ENCODE measurements around the gene GRID2.

DNA sequence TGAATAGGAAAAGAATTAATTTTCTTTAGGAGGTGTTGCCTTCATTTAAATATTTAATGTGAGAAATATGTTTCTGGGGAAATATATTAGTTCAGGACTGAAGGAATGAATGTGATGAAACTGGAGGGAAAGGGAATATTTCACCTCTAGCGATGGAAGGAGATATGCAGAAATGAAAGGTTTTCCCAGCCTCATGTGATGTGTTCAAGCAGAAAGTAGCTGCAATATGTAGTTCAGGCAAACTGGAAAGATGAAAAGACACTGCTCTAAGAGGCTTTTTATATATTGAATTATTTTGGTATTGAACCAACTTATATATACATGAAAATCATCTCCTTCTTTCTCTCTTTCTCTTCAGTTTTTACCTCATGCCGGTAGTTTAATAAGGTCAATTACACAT, 3.4 kb downstream of the GRID2 start:
- TF ChIP-seq ARNTL (CRISPR knock-in tag; IDR thresholded peaks at IDR 0.05), result no peak
- no peak for TF ChIP-seq TP53 (CRISPR knock-in tag; conservative IDR thresholded peaks at IDR 0.05)
- TF ChIP-seq ZNF33B (CRISPR knock-in tag; IDR thresholded peaks at IDR 0.05), result no peak
- TF ChIP-seq HDAC2 (CRISPR knock-in tag; IDR thresholded peaks at IDR 0.05), result no peak
- no peak for TF ChIP-seq ZBTB38 (CRISPR knock-in tag; IDR thresholded peaks at IDR 0.05)
- TF ChIP-seq, protein P1, sequence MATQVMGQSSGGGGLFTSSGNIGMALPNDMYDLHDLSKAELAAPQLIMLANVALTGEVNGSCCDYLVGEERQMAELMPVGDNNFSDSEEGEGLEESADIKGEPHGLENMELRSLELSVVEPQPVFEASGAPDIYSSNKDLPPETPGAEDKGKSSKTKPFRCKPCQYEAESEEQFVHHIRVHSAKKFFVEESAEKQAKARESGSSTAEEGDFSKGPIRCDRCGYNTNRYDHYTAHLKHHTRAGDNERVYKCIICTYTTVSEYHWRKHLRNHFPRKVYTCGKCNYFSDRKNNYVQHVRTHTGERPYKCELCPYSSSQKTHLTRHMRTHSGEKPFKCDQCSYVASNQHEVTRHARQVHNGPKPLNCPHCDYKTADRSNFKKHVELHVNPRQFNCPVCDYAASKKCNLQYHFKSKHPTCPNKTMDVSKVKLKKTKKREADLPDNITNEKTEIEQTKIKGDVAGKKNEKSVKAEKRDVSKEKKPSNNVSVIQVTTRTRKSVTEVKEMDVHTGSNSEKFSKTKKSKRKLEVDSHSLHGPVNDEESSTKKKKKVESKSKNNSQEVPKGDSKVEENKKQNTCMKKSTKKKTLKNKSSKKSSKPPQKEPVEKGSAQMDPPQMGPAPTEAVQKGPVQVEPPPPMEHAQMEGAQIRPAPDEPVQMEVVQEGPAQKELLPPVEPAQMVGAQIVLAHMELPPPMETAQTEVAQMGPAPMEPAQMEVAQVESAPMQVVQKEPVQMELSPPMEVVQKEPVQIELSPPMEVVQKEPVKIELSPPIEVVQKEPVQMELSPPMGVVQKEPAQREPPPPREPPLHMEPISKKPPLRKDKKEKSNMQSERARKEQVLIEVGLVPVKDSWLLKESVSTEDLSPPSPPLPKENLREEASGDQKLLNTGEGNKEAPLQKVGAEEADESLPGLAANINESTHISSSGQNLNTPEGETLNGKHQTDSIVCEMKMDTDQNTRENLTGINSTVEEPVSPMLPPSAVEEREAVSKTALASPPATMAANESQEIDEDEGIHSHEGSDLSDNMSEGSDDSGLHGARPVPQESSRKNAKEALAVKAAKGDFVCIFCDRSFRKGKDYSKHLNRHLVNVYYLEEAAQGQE (IDR thresholded peaks at IDR 0.05; ENCODE audit: borderline replicate concordance in 1 of 2, low read depth in 1 of 2, low read length in 2 of 2), result no peak
- TF ChIP-seq ERF (CRISPR knock-in tag; IDR thresholded peaks at IDR 0.05), result no peak
- TF ChIP-seq, protein P2, sequence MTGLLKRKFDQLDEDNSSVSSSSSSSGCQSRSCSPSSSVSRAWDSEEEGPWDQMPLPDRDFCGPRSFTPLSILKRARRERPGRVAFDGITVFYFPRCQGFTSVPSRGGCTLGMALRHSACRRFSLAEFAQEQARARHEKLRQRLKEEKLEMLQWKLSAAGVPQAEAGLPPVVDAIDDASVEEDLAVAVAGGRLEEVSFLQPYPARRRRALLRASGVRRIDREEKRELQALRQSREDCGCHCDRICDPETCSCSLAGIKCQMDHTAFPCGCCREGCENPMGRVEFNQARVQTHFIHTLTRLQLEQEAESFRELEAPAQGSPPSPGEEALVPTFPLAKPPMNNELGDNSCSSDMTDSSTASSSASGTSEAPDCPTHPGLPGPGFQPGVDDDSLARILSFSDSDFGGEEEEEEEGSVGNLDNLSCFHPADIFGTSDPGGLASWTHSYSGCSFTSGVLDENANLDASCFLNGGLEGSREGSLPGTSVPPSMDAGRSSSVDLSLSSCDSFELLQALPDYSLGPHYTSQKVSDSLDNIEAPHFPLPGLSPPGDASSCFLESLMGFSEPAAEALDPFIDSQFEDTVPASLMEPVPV (CRISPR knock-in tag; IDR thresholded peaks at IDR 0.05), result no peak
- no peak for TF ChIP-seq ZNF510 (CRISPR knock-in tag; IDR thresholded peaks at IDR 0.05; ENCODE audit: low read depth)
- TF ChIP-seq, protein P3, sequence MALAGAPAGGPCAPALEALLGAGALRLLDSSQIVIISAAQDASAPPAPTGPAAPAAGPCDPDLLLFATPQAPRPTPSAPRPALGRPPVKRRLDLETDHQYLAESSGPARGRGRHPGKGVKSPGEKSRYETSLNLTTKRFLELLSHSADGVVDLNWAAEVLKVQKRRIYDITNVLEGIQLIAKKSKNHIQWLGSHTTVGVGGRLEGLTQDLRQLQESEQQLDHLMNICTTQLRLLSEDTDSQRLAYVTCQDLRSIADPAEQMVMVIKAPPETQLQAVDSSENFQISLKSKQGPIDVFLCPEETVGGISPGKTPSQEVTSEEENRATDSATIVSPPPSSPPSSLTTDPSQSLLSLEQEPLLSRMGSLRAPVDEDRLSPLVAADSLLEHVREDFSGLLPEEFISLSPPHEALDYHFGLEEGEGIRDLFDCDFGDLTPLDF (CRISPR knock-in tag; IDR thresholded peaks at IDR 0.05), result no peak
- TF ChIP-seq EZH2 (conservative IDR thresholded peaks at IDR 0.05; ENCODE audit: low read depth, low read length), result no peak

Measured in HepG2 (cell line).